ENCODE data around the gene MMP14. TPM values are rescaled to one million over a fixed set of nuclear protein-coding genes. Genes with fewer than 3 reads are reported as not detected.
A peak's percentile ranks its signal among the peaks of the same experiment; 100 is the strongest.

Gene MMP14
- total RNA-seq, 1 experiment from 2014 or later, result 94.4 TPM

DNA sequence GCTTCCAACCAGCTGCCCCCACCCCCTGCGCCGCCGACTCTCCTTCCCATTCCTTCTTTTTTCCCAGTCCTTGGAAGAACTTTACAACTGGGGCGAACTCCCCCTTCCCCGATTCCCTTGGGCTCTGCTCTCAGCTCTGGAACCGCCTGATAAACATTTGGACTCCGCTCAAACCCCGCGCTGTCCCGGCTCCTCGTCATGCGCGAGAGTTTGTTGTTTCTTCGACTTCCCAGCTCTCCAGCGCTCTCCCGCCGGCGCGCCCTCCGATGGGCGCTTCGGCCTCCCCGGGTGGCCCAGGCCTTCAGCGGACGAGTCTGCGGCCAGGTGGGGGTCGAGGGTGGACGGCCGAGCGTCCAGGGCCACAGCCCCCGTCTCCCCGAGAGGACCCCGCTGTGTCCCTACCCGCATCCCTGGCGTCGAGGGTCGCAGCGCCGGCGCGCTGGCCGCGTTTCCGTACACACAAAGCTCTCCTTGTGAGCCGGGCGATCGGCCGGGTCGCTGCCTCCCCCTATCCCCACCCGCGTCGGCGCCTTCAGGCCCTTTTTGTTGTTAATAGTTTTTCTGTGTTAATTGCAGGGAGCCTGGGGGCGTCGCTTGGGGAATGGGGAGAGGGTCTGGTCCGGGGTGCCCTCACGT lies 847 bp downstream of the MMP14 start:
- ATAC-seq, result peak; percentile 7; the same call in 1 of the 2 replicates
- ChIA-PET POLR2A (interaction anchor here (0.6 to 3.7 kb wide), 12 partner anchors 7 to 238 kb away, joined by 3 to 81 read pairs (median 4); partner anchors contain the start of genes MRPL52, PRMT5 and REM2), CTCF (interaction anchor here (0.5 to 7.4 kb wide), 17 partner anchors 10 to 280 kb away, joined by 3 to 136 read pairs (median 6); partner anchors contain the start of genes LRP10 and REM2)
- TF ChIP-seq SMAD3 (CRISPR knock-in tag; IDR thresholded peaks at IDR 0.05; ENCODE audit: borderline replicate concordance), result no peak
- TF ChIP-seq, protein P1, sequence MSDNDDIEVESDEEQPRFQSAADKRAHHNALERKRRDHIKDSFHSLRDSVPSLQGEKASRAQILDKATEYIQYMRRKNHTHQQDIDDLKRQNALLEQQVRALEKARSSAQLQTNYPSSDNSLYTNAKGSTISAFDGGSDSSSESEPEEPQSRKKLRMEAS (CRISPR knock-in tag; IDR thresholded peaks at IDR 0.05), result 0 out of 2 replicates have a peak, but pooled peaks have one; percentile 33
- peak; percentile 43; the same call in 1 of the 2 replicates for TF ChIP-seq TP53 (CRISPR knock-in tag; IDR thresholded peaks at IDR 0.05)
- TF ChIP-seq, protein P2, sequence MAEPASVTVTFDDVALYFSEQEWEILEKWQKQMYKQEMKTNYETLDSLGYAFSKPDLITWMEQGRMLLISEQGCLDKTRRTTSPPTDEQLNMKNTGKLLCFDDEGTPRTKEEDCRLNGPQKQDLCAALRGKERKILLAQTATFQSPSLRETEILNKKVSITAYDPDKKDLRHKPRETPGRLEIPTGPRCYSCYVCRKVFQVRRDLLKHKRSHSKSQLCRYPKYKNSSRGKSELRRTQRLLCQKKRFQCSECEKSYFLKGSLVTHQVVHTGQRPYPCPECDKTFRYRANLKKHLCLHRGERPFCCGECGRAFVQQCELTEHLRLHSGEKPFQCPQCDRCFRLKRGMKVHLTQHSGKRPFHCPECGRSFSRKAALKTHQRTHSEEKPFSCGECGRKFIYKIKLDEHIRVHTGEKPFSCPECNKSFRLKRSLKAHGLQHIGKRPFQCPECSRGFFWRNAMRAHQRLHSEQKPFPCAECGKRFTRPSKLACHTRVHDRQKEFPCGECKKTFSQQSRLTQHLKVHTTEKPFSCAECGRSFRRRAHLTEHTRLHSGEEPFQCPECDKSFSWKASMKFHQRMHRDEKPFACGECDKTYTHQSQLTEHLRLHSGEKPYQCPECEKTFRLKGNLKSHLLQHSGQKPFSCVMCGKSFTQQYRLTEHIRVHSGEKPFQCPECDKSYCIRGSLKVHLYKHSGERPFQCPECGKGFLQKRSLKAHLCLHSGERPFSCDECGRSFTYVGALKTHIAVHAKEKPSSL (CRISPR knock-in tag; conservative IDR thresholded peaks at IDR 0.05), result no peak
- TF ChIP-seq, protein P3, sequence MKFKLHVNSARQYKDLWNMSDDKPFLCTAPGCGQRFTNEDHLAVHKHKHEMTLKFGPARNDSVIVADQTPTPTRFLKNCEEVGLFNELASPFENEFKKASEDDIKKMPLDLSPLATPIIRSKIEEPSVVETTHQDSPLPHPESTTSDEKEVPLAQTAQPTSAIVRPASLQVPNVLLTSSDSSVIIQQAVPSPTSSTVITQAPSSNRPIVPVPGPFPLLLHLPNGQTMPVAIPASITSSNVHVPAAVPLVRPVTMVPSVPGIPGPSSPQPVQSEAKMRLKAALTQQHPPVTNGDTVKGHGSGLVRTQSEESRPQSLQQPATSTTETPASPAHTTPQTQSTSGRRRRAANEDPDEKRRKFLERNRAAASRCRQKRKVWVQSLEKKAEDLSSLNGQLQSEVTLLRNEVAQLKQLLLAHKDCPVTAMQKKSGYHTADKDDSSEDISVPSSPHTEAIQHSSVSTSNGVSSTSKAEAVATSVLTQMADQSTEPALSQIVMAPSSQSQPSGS (CRISPR knock-in tag; IDR thresholded peaks at IDR 0.05; ENCODE audit: borderline replicate concordance, low read depth), result no peak
- TF ChIP-seq, protein P4, sequence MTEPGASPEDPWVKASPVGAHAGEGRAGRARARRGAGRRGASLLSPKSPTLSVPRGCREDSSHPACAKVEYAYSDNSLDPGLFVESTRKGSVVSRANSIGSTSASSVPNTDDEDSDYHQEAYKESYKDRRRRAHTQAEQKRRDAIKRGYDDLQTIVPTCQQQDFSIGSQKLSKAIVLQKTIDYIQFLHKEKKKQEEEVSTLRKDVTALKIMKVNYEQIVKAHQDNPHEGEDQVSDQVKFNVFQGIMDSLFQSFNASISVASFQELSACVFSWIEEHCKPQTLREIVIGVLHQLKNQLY (CRISPR knock-in tag; IDR thresholded peaks at IDR 0.05), result no peak
- no peak for TF ChIP-seq NR1H2 (CRISPR knock-in tag; IDR thresholded peaks at IDR 0.05)
- TF ChIP-seq, protein P5, sequence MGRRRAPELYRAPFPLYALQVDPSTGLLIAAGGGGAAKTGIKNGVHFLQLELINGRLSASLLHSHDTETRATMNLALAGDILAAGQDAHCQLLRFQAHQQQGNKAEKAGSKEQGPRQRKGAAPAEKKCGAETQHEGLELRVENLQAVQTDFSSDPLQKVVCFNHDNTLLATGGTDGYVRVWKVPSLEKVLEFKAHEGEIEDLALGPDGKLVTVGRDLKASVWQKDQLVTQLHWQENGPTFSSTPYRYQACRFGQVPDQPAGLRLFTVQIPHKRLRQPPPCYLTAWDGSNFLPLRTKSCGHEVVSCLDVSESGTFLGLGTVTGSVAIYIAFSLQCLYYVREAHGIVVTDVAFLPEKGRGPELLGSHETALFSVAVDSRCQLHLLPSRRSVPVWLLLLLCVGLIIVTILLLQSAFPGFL (CRISPR knock-in tag; IDR thresholded peaks at IDR 0.05; ENCODE audit: borderline replicate concordance), result no peak
- TF ChIP-seq, protein P6, sequence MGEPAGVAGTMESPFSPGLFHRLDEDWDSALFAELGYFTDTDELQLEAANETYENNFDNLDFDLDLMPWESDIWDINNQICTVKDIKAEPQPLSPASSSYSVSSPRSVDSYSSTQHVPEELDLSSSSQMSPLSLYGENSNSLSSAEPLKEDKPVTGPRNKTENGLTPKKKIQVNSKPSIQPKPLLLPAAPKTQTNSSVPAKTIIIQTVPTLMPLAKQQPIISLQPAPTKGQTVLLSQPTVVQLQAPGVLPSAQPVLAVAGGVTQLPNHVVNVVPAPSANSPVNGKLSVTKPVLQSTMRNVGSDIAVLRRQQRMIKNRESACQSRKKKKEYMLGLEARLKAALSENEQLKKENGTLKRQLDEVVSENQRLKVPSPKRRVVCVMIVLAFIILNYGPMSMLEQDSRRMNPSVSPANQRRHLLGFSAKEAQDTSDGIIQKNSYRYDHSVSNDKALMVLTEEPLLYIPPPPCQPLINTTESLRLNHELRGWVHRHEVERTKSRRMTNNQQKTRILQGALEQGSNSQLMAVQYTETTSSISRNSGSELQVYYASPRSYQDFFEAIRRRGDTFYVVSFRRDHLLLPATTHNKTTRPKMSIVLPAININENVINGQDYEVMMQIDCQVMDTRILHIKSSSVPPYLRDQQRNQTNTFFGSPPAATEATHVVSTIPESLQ (CRISPR knock-in tag; IDR thresholded peaks at IDR 0.05), result no peak
- no peak for TF ChIP-seq FOXK1 (CRISPR knock-in tag; IDR thresholded peaks at IDR 0.05)
- Mint-ChIP-seq H3K4me1 (peaks cover 29% of the 10 kb centered on the region), H3K27ac (peak overlapping the region; percentile 98), H3K27me3 (ENCODE audit: low read depth) (no peaks in the 10 kb centered on the region; the same call in 1 of the 2 replicates), H3K4me3 (peak overlapping the region; percentile 100), H3K9me3 (no peaks in the 10 kb centered on the region), H3K36me3 (peaks cover 21% of the 10 kb centered on the region)
- DNase-seq (ENCODE audit: low spot score), result peak; percentile 55

DNA sequence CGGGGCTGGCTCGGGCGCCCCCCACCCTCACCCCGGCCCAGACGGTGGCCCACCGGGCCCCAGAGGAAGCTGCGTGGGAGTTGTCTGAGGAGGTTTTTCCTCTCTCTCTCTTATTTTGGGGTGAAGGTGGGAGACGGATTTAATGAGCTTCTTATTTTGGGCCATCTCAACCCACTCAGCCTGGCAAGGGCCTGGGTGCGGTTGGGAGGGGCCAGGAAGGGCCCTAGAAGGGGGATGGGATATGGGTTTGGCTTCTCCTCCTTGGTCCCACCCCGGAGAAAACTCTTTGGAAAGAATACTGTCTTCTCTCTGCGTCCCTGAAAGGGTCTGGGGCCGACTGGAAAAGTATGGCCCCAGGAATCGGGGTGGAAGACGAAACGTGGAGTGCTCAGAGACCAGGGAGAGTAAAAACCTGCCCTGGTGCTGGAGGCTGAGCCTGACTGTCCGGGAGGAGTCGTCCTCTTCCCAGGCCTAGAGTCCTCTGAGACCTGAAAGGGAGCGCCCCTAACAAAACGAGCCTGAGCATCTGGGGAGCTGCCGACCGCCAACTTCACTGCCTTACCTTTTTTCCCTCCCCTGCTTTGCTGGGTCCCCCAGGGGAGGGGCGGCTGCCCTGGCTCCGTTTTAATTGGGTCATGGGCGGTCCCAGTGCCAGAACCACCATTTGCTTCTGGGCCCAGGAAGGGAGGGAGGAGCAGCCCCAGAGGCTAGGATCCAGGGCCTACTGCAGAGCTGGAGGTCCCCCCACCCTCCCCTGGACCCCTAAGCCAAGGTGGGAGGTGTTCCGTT lies 1.6 kb downstream of the MMP14 start:
- H3K36me3 Mint-ChIP-seq, result peaks cover 26% of the 10 kb centered on the region
- DNase-seq (ENCODE audit: low spot score) (peak; percentile 46), ATAC-seq (peak; percentile 35)
- H3K27me3 Mint-ChIP-seq (ENCODE audit: low read depth), result no peaks in the 10 kb centered on the region; the same call in 1 of the 2 replicates
- H3K9me3 Mint-ChIP-seq, result no peaks in the 10 kb centered on the region
- CTCF ChIA-PET, result interaction anchor here (0.7 to 7.4 kb wide), 19 partner anchors 11 to 281 kb away, joined by 3 to 136 read pairs (median 5); partner anchors contain the start of genes LRP10 and REM2
- H3K4me1 Mint-ChIP-seq, result peaks cover 29% of the 10 kb centered on the region
- POLR2A ChIA-PET, result interaction anchor here (1.0 to 3.7 kb wide), 12 partner anchors 8 to 239 kb away, joined by 3 to 81 read pairs (median 4); partner anchors contain the start of genes MRPL52, PRMT5 and REM2
- H3K27ac Mint-ChIP-seq, result no peak overlapping the region; the same call in 1 of the 2 replicates
- TF ChIP-seq PRRX2 (CRISPR knock-in tag; IDR thresholded peaks at IDR 0.05), result no peak
- TF ChIP-seq ZNF416 (CRISPR knock-in tag; IDR thresholded peaks at IDR 0.05), result 0 out of 2 replicates have a peak, but pooled peaks have one; percentile 19
- TF ChIP-seq, protein P1 (CRISPR knock-in tag; IDR thresholded peaks at IDR 0.05), result 0 out of 2 replicates have a peak, but pooled peaks have one; percentile 6
- H3K4me3 Mint-ChIP-seq, result peak overlapping the region; percentile 100

Data from WTC11 (cell line).